ENCODE data around the gene PKD2.
"Not testable (repeated sequence)": the region's sequence is repeated elsewhere in the genome, so short reads cannot be mapped to it uniquely, and the experiment has no call there.

PKD2 gene

GRCh38 chr4:88108747-88109122 lies 101.3 kb downstream of the PKD2 start:
- TF ChIP-seq POLR2A (IDR thresholded peaks at IDR 0.05; ENCODE audit: low read depth, low read length), result no peak
- TF ChIP-seq TAF1 (IDR thresholded peaks at IDR 0.05; ENCODE audit: borderline replicate concordance, low read depth, low read length), result no peak
- no peak for TF ChIP-seq POLR2AphosphoS5 (IDR thresholded peaks at IDR 0.05; ENCODE audit: low read depth, low read length)
- FAIRE-seq (no peak), DNase-seq (ENCODE audit: insufficient read length) (no peak)

GRCh38 chr4:88109123-88109881 lies 101.9 kb downstream of the PKD2 start:
- no peak for FAIRE-seq

GRCh38 chr4:88110826-88111225 lies 103.4 kb downstream of the PKD2 start:
- no peak for DNase-seq (ENCODE audit: insufficient read length)
- FAIRE-seq, result no peak
- TF ChIP-seq POLR2A (IDR thresholded peaks at IDR 0.05; ENCODE audit: low read depth, low read length) (no peak), TAF1 (IDR thresholded peaks at IDR 0.05; ENCODE audit: borderline replicate concordance, low read depth, low read length) (no peak), POLR2AphosphoS5 (IDR thresholded peaks at IDR 0.05; ENCODE audit: low read depth, low read length) (no peak)

More at GRCh38 chr4:88109123-88109881, 101.9 kb downstream of the PKD2 start:
- TF ChIP-seq POLR2A (IDR thresholded peaks at IDR 0.05; ENCODE audit: low read depth, low read length), result no peak
- TF ChIP-seq TAF1 (IDR thresholded peaks at IDR 0.05; ENCODE audit: borderline replicate concordance, low read depth, low read length), result no peak
- no peak for TF ChIP-seq POLR2AphosphoS5 (IDR thresholded peaks at IDR 0.05; ENCODE audit: low read depth, low read length)
- DNase-seq (ENCODE audit: insufficient read length), result no peak

GRCh38 chr4:88112856-88113255 lies 105.4 kb downstream of the PKD2 start:
- TF ChIP-seq TAF1 (IDR thresholded peaks at IDR 0.05; ENCODE audit: borderline replicate concordance, low read depth, low read length) (no peak), POLR2AphosphoS5 (IDR thresholded peaks at IDR 0.05; ENCODE audit: low read depth, low read length) (no peak)
- FAIRE-seq, result peak; percentile 30
- DNase-seq (ENCODE audit: insufficient read length), result no peak

- TF ChIP-seq POLR2A (IDR thresholded peaks at IDR 0.05; ENCODE audit: low read depth, low read length), result no peak
- no peak for TF ChIP-seq POLR2AphosphoS5 (IDR thresholded peaks at IDR 0.05; ENCODE audit: low read depth, low read length)
- TF ChIP-seq TAF1 (IDR thresholded peaks at IDR 0.05; ENCODE audit: borderline replicate concordance, low read depth, low read length), result no peak
- FAIRE-seq, result no peak
- no peak for DNase-seq (ENCODE audit: insufficient read length)
Measured at GRCh38 chr4:88115587-88115986, 108.2 kb downstream of the PKD2 start.

GRCh38 chr4:88119943-88120342 lies 112.5 kb downstream of the PKD2 start:
- FAIRE-seq (no peak), DNase-seq (ENCODE audit: insufficient read length) (no peak)

GRCh38 chr4:88122260-88122659 lies 114.8 kb downstream of the PKD2 start:
- not testable (repeated sequence) for DNase-seq (ENCODE audit: insufficient read length); FAIRE-seq

More at GRCh38 chr4:88119943-88120342, 112.5 kb downstream of the PKD2 start:
- TF ChIP-seq POLR2A (IDR thresholded peaks at IDR 0.05; ENCODE audit: low read depth, low read length) (no peak), POLR2AphosphoS5 (IDR thresholded peaks at IDR 0.05; ENCODE audit: low read depth, low read length) (no peak)

Measured in GM12892 (cell line).